Body of pancreas (tissue), 4 donors: ENCODE results near the gene ARL17A.
"Not testable (repeated sequence)": the region's sequence is repeated elsewhere in the genome, so short reads cannot be mapped to it uniquely, and the experiment has no call there.

Source experiments
- CTCF ChIP-seq, 7 experiments: fragments of 450-650 bp in 4 of 7; fragments of 200-600 bp in 3 of 7; sonication (generic) in 3 of 7; IDR thresholded peaks; one replicate each; pipeline ENCODE4 v1.5.1; 2016 to 2019; ENCODE audit warnings: antibody characterized with exemption in 7 of 7
- POLR2A ChIP-seq, 3 donors: fragments of 450-650 bp; IDR thresholded peaks; one replicate each; pipeline ENCODE4 v1.6.1; 2016; ENCODE audit warnings: antibody characterized with exemption in 3 of 3, mild to moderate bottlenecking in 2 of 3

GRCh38 chr17:46499437-46500139 lies 79.9 kb downstream of the ARL17A start:
- not testable (repeated sequence) for TF ChIP-seq POLR2A, CTCF (IDR thresholded peaks at IDR 0.05)
